OCI-LY3 (cell line): ENCODE results near the gene USF1.

Experiments used
- EZH2phosphoT487 ChIP-seq: fragments of 200-600 bp; shearing (Covaris generic); IDR thresholded peaks from 2 replicates; pipeline ENCODE4 v1.6.1; 2018; ENCODE audit warnings: antibody characterized with exemption, mixed run types, low read depth
- TF ChIP-seq, protein P1 (sequence below): fragments of 200-600, 300-600 bp; sonication (generic); IDR thresholded peaks from 2 replicates; pipeline ENCODE4 v1.5.1; 2014; ENCODE audit warnings: antibody characterized with exemption, low read length, low read depth

DNA sequence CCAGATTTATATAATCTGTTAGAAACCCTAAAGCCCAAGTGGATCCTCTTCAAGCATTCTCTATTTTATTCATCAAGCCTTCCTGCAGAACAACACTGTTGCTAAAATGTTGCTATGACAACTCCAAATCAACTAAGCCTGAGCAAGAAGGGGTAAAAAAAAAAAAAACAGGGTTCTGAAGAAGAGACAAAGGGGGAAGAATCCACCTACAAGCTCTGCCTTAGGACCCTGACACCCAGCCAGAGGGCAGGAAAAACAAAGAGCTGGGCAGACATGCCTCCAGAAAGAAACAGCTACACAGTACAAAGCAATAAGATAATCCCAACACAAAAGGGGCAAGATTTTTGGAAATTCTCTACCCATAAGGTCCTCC lies 1.3 kb downstream of the USF1 start:
- TF ChIP-seq, protein P1, sequence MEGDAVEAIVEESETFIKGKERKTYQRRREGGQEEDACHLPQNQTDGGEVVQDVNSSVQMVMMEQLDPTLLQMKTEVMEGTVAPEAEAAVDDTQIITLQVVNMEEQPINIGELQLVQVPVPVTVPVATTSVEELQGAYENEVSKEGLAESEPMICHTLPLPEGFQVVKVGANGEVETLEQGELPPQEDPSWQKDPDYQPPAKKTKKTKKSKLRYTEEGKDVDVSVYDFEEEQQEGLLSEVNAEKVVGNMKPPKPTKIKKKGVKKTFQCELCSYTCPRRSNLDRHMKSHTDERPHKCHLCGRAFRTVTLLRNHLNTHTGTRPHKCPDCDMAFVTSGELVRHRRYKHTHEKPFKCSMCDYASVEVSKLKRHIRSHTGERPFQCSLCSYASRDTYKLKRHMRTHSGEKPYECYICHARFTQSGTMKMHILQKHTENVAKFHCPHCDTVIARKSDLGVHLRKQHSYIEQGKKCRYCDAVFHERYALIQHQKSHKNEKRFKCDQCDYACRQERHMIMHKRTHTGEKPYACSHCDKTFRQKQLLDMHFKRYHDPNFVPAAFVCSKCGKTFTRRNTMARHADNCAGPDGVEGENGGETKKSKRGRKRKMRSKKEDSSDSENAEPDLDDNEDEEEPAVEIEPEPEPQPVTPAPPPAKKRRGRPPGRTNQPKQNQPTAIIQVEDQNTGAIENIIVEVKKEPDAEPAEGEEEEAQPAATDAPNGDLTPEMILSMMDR, result no peak
- TF ChIP-seq EZH2phosphoT487, result no peak
